ENCODE data around the gene CREB1. TPM values are rescaled to one million over a fixed set of nuclear protein-coding genes. Genes with fewer than 3 reads are reported as not detected.

CREB1 gene
- total RNA-seq, 2 donors from 2014 or later = 32.5 to 32.9 TPM

DNA sequence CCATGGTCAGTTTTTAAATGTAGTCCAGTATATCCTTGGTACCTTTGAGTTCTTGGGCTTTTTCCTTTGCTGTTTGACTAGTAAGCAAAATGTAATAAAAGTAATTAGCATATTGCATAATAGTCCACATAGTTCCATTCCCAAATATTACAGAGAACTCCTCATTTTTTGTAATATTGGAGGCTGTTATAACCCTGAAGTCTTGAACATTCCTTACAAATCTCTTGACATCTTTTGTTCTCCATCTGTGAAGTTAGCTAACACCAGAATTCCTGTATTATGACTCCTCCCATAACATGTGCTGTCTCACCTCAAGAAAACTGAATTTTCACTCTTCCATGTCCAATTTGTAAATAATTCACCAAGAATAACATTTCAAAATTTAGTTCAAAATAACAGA is 17.1 kb downstream of the CREB1 start:
- Histone ChIP-seq H3K4me3 (no peak overlapping the region), H3K36me3 (no peaks in the 10 kb centered on the region), H3K27ac (no peak overlapping the region), H3K27me3 (no peaks in the 10 kb centered on the region), H3K9me3 (no peaks in the 10 kb centered on the region), H3K4me1 (peaks cover 0 to 43% of the 10 kb centered on the region in 2 donors)
- no peak for TF ChIP-seq CTCF (IDR thresholded peaks at IDR 0.05)
- no peak for DNase-seq (ENCODE audit: low spot score)

GRCh38 chr2:207549145-207549544 is 19.4 kb downstream of the CREB1 start:
- H3K27me3 ChIP-seq = no peaks in the 10 kb centered on the region
- H3K4me1 ChIP-seq = peaks cover 0 to 43% of the 10 kb centered on the region in 2 donors
- no peaks in the 10 kb centered on the region for H3K9me3 ChIP-seq
- TF ChIP-seq CTCF (IDR thresholded peaks at IDR 0.05) = no peak
- peak overlapping the region; percentile 46 to 66 for H3K27ac ChIP-seq
- H3K4me3 ChIP-seq = no peak overlapping the region
- no peak for DNase-seq (ENCODE audit: low spot score)
- H3K36me3 ChIP-seq = no peaks in the 10 kb centered on the region

- no peaks in the 10 kb centered on the region for H3K36me3 ChIP-seq
Observed at GRCh38 chr2:207558079-207558491, 28.3 kb downstream of the CREB1 start.

DNA sequence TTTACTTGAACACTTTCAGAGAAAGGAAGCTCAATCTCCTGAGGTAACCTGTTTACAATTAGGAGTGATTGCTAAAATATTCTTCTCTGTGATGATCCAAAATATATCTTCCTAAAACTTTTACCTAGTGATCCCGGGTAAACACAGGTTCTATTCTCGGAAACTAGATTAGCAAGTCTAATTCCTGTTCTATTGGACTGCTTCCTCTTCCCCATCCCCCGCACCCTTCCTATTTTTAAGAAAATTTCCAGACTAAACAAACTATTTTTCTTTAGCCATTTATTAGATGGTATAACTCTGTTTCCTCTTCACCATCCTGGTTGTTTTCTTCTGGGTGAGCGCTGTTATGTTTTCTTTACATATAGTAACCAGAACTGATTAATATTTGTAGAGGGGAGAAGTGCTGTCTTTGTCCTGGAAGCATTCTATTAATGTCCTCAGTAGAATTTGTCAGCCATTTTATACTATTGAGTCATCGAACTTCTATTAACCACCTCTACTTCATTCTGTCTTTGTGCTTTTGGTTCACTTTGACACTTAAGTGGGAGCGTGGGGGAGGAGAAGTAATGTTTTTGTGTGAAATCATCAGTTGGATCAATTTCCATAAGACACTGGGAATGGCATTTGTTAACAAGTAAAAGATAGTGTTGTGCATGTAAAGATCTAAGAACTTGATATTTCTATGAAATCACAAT is 31.8 kb downstream of the CREB1 start:
- DNase-seq (ENCODE audit: low spot score) = no peak
- Histone ChIP-seq H3K9me3 (no peaks in the 10 kb centered on the region), H3K27me3 (no peaks in the 10 kb centered on the region), H3K4me3 (no peak overlapping the region), H3K4me1 (peaks cover 0 to 26% of the 10 kb centered on the region in 2 donors), H3K36me3 (no peaks in the 10 kb centered on the region), H3K27ac (peak overlapping the region in 1 of 2 donors; percentile 54)
- no peak for TF ChIP-seq CTCF (IDR thresholded peaks at IDR 0.05)

More at GRCh38 chr2:207558079-207558491, 28.3 kb downstream of the CREB1 start:
- H3K4me3 ChIP-seq = no peak overlapping the region
- TF ChIP-seq CTCF (IDR thresholded peaks at IDR 0.05) = no peak
- H3K27ac ChIP-seq = peak overlapping the region in 1 of 2 donors; percentile 59
- DNase-seq (ENCODE audit: low spot score) = no peak
- peaks cover 0 to 26% of the 10 kb centered on the region in 2 donors for H3K4me1 ChIP-seq
- H3K9me3 ChIP-seq = no peaks in the 10 kb centered on the region
- H3K27me3 ChIP-seq = no peaks in the 10 kb centered on the region

DNA sequence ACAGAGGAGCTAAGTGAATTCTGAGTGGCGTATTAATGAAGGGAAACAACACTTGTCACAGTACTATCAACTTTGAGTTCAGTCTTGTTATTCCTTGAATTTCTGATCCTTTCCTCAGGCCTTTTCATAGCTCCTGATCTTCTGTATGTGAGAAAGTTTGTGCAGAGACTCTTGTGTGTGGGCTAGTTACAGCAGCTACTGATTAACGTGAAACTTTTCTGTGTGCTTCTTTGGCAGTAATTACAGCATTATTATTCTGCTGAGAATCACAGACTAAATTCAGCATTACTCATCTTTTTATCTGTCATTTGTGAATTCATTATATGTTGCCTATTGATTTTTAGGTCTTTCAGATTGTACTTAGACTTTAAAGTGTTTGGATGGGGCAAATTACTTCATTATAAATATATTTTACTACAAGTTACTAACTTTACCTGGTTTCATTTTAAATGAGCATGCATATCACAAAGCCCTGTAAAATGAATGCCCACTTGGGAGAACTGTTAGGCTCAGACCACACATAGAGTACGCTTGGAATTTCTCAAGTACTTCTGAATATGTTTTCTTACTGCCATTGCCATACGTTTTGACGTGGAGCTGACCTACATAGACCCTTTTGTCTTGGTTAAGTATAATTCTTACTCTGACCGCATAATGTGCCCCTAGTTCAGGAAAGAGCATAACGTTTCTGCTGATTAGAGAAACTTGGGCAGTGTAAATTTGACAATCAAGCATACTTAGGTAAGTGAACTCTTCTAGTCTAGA is 36.2 kb downstream of the CREB1 start:
- peaks cover 0 to 13% of the 10 kb centered on the region in 2 donors for H3K4me1 ChIP-seq
- no peak overlapping the region for H3K27ac ChIP-seq
- peaks cover 13% of the 10 kb centered on the region for H3K36me3 ChIP-seq
- no peak for DNase-seq (ENCODE audit: low spot score)
- TF ChIP-seq CTCF (IDR thresholded peaks at IDR 0.05) = no peak
- H3K9me3 ChIP-seq = no peaks in the 10 kb centered on the region
- no peak overlapping the region for H3K4me3 ChIP-seq
- no peaks in the 10 kb centered on the region for H3K27me3 ChIP-seq

All from right atrium auricular region (tissue), 2 donors.